K562 (cell line): Measurements from ENCODE around the gene PIP4K2A. TPM values are rescaled to one million over a fixed set of nuclear protein-coding genes. Genes with fewer than 3 reads are reported as not detected.

ENCODE experiments used
- CHD7 ChIP-seq: fragments of 200-600 bp; sonication (generic); IDR thresholded peaks from one replicate; pipeline ENCODE4 v1.6.1; 2012; ENCODE audit warnings: mild to moderate bottlenecking, low read depth, low read length, inconsistent platforms
- NR2F6 ChIP-seq: fragments of 450-650 bp; formaldehyde crosslinking; IDR thresholded peaks from 2 replicates; pipeline ENCODE4 v1.4.0; 2020; ENCODE audit warnings: mild to moderate bottlenecking
- PBX2 ChIP-seq, 2 experiments: IDR thresholded peaks in 1 of 2; conservative IDR thresholded peaks in 1 of 2; 2 replicates each; pipeline ENCODE4 v1.6.1; 2016; ENCODE audit warnings: low read depth in 2 of 2, mild to moderate bottlenecking in 1 of 2, missing compliant biosample characterization in 1 of 2, missing genetic modification characterization in 1 of 2, moderate library complexity in 1 of 2
- ZKSCAN1 ChIP-seq: fragments of 150-350 bp; IDR thresholded peaks from 2 replicates; pipeline ENCODE4 v1.6.1; 2016; ENCODE audit warnings: low read depth, low read length
- ZNF445 ChIP-seq: fragments of 250-450 bp; sonication (Bioruptor Pico); IDR thresholded peaks from 2 replicates; pipeline ENCODE4 v1.4.0; 2020; ENCODE audit warnings: low read depth, mild to moderate bottlenecking, moderate library complexity
- polyA plus RNA-seq, 8 experiments: library from polyadenylated mRNA; depleted of rRNA in 4 of 8; stranded (reverse) in 5 of 8; unstranded in 3 of 8; fragments of >200 nt; fragmentation: Nextera tagmentation in 2 of 8; fragmentation: Illumina TruSeq in 1 of 8; extraction: Ambion mirVana in 2 of 8; extraction: Trizol in 1 of 8; gene quantifications; 2 replicates each; pipeline versions ENCODE4 v1.2.1 to v1.2.3, GENCODE V29; 2011 to 2014; ENCODE audit warnings: inconsistent platforms in 1 of 8, missing spikeins in 1 of 8
- total RNA-seq, 7 experiments: library from RNA; depleted of rRNA in 6 of 7; stranded (reverse); fragments of >200 nt in 6 of 7; fragmentation: Illumina TruSeq in 2 of 7; extraction: Trizol in 2 of 7; gene quantifications; 2 replicates each; pipeline versions ENCODE4 v1.2.1 to v1.2.3, GENCODE V29; 2011 to 2021; ENCODE audit warnings: low replicate concordance in 1 of 7

Gene PIP4K2A
- total and polyA plus RNA-seq, 9 of the 15 experiments (the other 6 are each of a cell fraction or from before 2014, with no cell fraction given), result 35.6 to 117 (median 71.9) TPM

GRCh38 chr10:22556774-22557173 is 157.6 kb downstream of the PIP4K2A start (continued):
- no peak for TF ChIP-seq PBX2 (CRISPR knock-in tag; IDR thresholded peaks at IDR 0.05; ENCODE audit: low read depth)
- no peak for TF ChIP-seq PBX2 (tag; conservative IDR thresholded peaks at IDR 0.05; ENCODE audit: low read depth)
- no peak for TF ChIP-seq ZNF445
- no peak for TF ChIP-seq NR2F6 (CRISPR knock-in tag)
- TF ChIP-seq ZKSCAN1, result no peak
- no peak for TF ChIP-seq CHD7
